Uterus (tissue), 4 donors: ENCODE results near the gene GJA3. TPM values are rescaled to one million over a fixed set of nuclear protein-coding genes. Genes with fewer than 3 reads are reported as not detected.
A peak's percentile ranks its signal among the peaks of the same experiment; 100 is the strongest.

Experiments used
- DNase-seq, 2 donors: peaks; one replicate each; pipeline ENCODE4 v3.0.0-alpha.2; 2019 to 2020
- H3K27ac ChIP-seq, 2 donors: fragments of 200-600 bp; sonication (generic); 1 replicate in 1 of 2; 2 replicates in 1 of 2; pipeline ENCODE4 v1.5.1; 2016 to 2018
- H3K27me3 ChIP-seq, 2 donors: fragments of 200-600 bp; sonication (generic); one replicate each; pipeline ENCODE4 v1.5.1; 2018 to 2019; ENCODE audit warnings: control low read depth in 1 of 2
- H3K36me3 ChIP-seq, 2 donors: fragments of 200-600 bp; sonication (generic); one replicate each; pipeline ENCODE4 v1.5.1; 2019; ENCODE audit warnings: control low read depth in 1 of 2
- H3K4me1 ChIP-seq, 2 donors: fragments of 200-600 bp; sonication (generic); one replicate each; pipeline ENCODE4 v1.5.1; 2018 to 2019; ENCODE audit warnings: control low read depth in 1 of 2
- H3K4me3 ChIP-seq, 2 donors: fragments of 200-600 bp; sonication (generic); 1 replicate in 1 of 2; 2 replicates in 1 of 2; pipeline ENCODE4 v1.5.1; 2018 to 2019; ENCODE audit warnings: mild to moderate bottlenecking in 1 of 2
- H3K9me3 ChIP-seq, 2 donors: fragments of 200-600 bp; sonication (generic); one replicate each; pipeline ENCODE4 v1.5.1; 2019; ENCODE audit warnings: control low read depth in 1 of 2
- POLR2A ChIP-seq, 2 donors: fragments of 450-650 bp; IDR thresholded peaks; one replicate each; pipeline ENCODE4 v1.6.1; 2016; ENCODE audit warnings: antibody characterized with exemption in 2 of 2, mild to moderate bottlenecking in 1 of 2, moderate library complexity in 1 of 2
- intact Hi-C: fragments of 100-400 bp; cut with DNase I; formaldehyde crosslinking; loops from one replicate; pipeline ENCODE4 v1.15.1; 2023; ENCODE audit warnings: low total_unique reads
- total RNA-seq, 4 donors: library from RNA; depleted of rRNA in 3 of 4; stranded (reverse); fragments of >200 nt in 3 of 4; gene quantifications; one replicate each; pipeline versions ENCODE4 v1.1.0 to v1.2.4, GENCODE V29; 2014 to 2023
- TF ChIP-seq, protein P1 (sequence below), 4 experiments: fragments of 200-600 bp in 2 of 4; fragments of 450-650 bp in 2 of 4; sonication (generic) in 2 of 4; IDR thresholded peaks; one replicate each; pipeline ENCODE4 v1.5.1; 2016 to 2019; ENCODE audit warnings: antibody characterized with exemption in 4 of 4, mild to moderate bottlenecking in 2 of 4, moderate library complexity in 1 of 4
- donor health status: DM: yes; HTN: yes; CAD: no.

The GJA3 gene
- under 1 TPM in 2 of 4 donors, not detected in 2; 0.07 to 0.37 TPM for total RNA-seq

- no peaks in the 10 kb centered on the region for H3K36me3 ChIP-seq
- H3K4me1 ChIP-seq = peaks cover 0 to 14% of the 10 kb centered on the region in 2 donors
- no peak within 1 kb of the TSS for H3K27ac ChIP-seq
- no peak for DNase-seq
- no peaks in the 10 kb centered on the region for H3K9me3 ChIP-seq
- TF ChIP-seq POLR2A (IDR thresholded peaks at IDR 0.05) = no peak
- TF ChIP-seq, protein P1, sequence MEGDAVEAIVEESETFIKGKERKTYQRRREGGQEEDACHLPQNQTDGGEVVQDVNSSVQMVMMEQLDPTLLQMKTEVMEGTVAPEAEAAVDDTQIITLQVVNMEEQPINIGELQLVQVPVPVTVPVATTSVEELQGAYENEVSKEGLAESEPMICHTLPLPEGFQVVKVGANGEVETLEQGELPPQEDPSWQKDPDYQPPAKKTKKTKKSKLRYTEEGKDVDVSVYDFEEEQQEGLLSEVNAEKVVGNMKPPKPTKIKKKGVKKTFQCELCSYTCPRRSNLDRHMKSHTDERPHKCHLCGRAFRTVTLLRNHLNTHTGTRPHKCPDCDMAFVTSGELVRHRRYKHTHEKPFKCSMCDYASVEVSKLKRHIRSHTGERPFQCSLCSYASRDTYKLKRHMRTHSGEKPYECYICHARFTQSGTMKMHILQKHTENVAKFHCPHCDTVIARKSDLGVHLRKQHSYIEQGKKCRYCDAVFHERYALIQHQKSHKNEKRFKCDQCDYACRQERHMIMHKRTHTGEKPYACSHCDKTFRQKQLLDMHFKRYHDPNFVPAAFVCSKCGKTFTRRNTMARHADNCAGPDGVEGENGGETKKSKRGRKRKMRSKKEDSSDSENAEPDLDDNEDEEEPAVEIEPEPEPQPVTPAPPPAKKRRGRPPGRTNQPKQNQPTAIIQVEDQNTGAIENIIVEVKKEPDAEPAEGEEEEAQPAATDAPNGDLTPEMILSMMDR (IDR thresholded peaks at IDR 0.05) = no peak
- H3K27me3 ChIP-seq = peaks cover 41 to 61% of the 10 kb centered on the region in 2 donors
- peak within 1 kb of the TSS in 1 of 2 donors; percentile 17 for H3K4me3 ChIP-seq
- intact Hi-C loops = no loop called here
Measured at GRCh38 chr13:20160306-20161274, at the start of gene GJA3. TSS of gene GJA3 (minus strand) at chr13:20161052. CDS start at chr13:20143288, 17,764 bp downstream.

- DNase-seq = no peak
- intact Hi-C loops = no loop called here
- Histone ChIP-seq H3K4me1 (no peaks in the 10 kb centered on the region), H3K4me3 (no peak overlapping the region), H3K36me3 (no peaks in the 10 kb centered on the region), H3K9me3 (no peaks in the 10 kb centered on the region), H3K27me3 (no peaks in the 10 kb centered on the region), H3K27ac (no peak overlapping the region)
- TF ChIP-seq, protein P1 (IDR thresholded peaks at IDR 0.05) = no peak
- no peak for TF ChIP-seq POLR2A (IDR thresholded peaks at IDR 0.05)
Measured at GRCh38 chr13:20209948-20210347, 49.1 kb upstream of the GJA3 start.

DNA sequence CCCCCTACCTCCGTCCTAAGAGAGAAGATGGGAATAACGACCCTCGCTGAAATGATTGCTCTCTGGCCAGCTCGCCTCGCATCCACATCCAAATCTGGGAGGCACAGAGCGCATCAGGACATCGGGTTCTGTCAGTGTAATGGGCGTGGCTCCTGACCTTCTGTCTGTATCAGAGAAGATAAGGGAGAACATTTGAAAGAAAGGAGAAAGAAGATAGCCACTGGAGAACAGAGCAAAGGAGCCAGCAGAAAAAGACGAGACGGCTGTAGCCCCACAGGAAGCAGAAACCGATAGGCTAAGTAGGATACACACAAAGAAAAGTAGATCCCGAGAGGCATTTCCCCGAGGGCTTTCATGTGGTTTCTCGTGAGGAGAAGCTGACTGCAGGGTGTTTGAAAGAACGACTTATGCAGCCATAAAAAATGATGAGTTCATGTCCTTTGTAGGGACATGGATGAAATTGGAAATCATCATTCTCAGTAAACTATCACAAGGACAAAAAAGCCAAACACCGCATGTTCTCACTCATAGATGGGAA lies 45.9 kb upstream of the GJA3 start:
- H3K27me3 ChIP-seq = no peaks in the 10 kb centered on the region
- H3K27ac ChIP-seq = no peak overlapping the region
- TF ChIP-seq, protein P1 (IDR thresholded peaks at IDR 0.05) = no peak
- no peak for TF ChIP-seq POLR2A (IDR thresholded peaks at IDR 0.05)
- no peak overlapping the region for H3K4me3 ChIP-seq
- H3K9me3 ChIP-seq = no peaks in the 10 kb centered on the region
- H3K36me3 ChIP-seq = no peaks in the 10 kb centered on the region
- intact Hi-C loops = no loop called here
- no peaks in the 10 kb centered on the region for H3K4me1 ChIP-seq
- no peak for DNase-seq

GRCh38 chr13:20206065-20206697 lies 45.3 kb upstream of the GJA3 start:
- Histone ChIP-seq H3K9me3 (no peaks in the 10 kb centered on the region), H3K27ac (no peak overlapping the region), H3K27me3 (no peaks in the 10 kb centered on the region), H3K36me3 (no peaks in the 10 kb centered on the region), H3K4me1 (no peaks in the 10 kb centered on the region), H3K4me3 (no peak overlapping the region)
- intact Hi-C loops = no loop called here
- TF ChIP-seq POLR2A (IDR thresholded peaks at IDR 0.05) = no peak
- TF ChIP-seq, protein P1 (IDR thresholded peaks at IDR 0.05) = no peak
- DNase-seq = no peak
